GM21526 (cell line): Measurements from ENCODE around the gene CAMLG.

Experiments
- ATAC-seq: cut with Tn5 transposase; IDR thresholded peaks from one replicate; pipeline ENCODE4 v1.9.1; 2021; ENCODE audit warnings: moderate library complexity; ENCODE audit not compliant: unreplicated experiment, low FRiP score

CAMLG gene

DNA sequence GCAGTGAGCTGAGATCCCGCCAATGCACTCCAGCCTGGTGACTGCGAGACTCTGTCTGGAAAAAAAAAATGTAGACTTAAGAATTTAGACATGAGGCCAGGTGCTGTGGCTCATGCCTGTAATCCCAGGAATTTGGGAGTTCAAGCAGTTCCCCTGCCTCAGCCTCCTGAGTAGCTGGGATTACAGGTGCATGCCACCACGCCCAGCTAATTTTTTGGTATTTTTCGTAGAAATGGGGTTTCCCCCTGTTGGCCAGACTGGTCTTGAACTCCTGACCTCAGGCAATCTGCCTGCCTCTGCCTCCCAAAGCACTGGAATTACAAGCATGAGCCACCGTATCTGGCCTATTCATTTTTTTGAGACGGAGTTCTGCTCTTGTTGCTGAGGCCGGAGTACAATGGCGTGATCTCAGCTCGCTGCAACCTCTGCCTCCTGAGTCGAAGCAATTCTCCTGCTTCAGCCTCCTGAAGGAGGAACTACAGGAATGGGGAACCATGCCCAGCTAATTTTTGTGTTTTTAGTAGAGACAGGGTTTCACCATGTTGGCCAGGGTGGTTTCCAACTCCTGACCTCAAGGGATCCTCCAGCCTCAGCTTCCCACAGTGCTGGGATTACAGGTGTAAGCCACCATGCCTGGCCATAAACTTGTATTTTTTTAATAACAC, 34.2 kb downstream of the CAMLG start:
- no peak for ATAC-seq

DNA sequence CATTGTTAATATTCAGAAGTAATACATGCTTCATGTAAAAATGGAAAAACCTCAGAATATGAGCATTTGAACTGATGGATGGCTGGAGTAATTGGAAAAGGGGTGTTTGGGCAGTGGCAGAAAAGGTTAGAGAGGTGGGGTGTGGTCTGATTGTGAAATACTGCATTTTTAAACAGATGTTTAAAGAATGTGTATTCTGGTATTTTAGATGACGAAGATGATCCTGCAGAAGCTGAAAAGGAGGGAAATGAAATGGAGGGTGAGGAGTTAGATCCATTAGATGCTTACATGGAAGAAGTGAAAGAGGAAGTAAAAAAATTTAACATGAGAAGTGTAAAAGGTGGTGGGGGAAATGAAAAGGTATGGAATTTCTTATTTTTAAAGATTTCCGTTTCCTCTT, 39.0 kb downstream of the CAMLG start:
- ATAC-seq = no peak

GRCh38 chr5:134784241-134784920, 46.0 kb downstream of the CAMLG start:
- ATAC-seq = no peak

- ATAC-seq = no peak
Observed at GRCh38 chr5:134784946-134785620, 46.7 kb downstream of the CAMLG start.

DNA sequence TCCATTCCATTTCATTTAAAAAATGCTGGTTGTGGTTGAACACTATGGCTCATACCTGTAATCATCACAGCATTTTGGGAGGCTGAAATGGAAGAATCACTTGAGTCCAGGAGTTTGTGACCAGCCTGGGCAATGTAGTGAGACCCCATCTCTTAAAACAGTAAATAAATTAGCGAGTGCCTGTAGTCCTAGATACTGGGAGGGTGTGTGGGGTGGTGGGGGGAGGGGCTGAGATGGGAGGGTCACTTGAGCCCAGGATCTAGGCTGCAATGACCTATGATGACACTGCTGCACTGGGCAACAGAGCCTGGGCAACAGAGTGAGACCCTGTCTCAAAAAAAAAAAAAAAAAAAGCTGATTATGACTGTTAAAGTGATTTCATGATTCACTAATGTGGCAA, 49.3 kb downstream of the CAMLG start:
- ATAC-seq = no peak

GRCh38 chr5:134791580-134791979, 53.2 kb downstream of the CAMLG start:
- ATAC-seq = no peak

DNA sequence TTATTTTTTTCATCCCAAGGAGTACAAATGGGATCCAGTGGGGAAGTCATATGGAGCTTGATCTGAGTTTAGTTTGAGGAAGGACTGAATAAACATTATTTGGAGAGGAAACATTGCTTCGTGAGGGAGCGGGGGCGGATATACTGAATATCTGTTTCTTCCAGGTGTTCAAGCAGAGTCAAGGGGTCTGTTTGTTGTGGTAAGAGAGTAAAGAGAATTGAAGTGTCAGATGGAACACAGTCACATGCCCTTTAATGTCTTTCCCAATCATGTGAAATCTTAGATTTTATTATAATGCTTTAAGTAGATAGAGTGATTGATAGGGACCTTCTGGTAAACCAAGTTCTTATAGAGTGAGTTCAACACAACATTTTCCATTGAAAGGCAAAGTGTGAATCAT, 53.9 kb downstream of the CAMLG start:
- no peak for ATAC-seq

- no peak for ATAC-seq
Observed at GRCh38 chr5:134793111-134793510, 54.8 kb downstream of the CAMLG start.

DNA sequence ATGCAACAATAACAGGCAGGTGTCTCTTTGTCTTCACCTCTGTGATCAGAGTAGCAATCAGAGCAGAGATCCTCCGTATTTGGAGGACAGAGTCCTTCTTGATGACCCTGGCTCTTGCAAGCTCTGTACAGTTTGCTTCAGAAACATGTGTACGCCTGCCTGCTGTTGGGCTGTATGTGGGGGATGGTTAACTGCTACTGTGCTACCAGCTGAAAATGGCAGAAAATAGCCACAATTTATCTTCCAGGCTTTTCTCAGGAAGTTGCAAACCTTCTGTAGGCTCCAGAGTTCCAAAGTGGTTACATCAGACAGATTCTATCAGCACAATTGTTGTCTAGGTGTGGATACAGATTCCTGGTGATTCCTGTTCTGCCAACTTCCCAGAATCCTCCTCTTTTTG, 55.7 kb downstream of the CAMLG start:
- ATAC-seq = no peak

- no peak for ATAC-seq
Observed at GRCh38 chr5:134794819-134795218, 56.5 kb downstream of the CAMLG start.

DNA sequence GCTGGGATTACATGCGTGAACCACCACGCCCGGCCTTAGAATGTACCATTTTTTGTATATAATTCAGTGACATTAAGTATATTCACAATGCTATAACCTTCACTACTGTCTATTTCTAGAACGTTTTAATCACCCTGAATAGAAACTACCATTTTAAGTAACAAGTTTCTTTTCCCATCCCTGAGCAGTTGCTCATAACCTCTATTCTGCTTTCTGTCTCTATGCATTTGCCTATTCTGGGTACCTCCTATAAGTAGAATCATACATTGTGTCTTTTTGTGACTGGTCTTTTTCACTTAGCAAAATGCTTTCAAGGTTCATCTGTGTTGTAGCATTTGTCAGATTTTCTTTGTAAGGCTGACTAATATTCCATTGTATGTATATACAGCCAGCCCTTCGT, 60.1 kb downstream of the CAMLG start:
- no peak for ATAC-seq
